GM12891 (cell line): ENCODE measurements around the gene ARMH1.

Experiments used
- DNase-seq: peaks from one replicate; pipeline ENCODE4 v3.0.0; 2011; ENCODE audit warnings: low spot score; ENCODE audit not compliant: insufficient read length
- FAIRE-seq: peaks from 2 replicates; lab custom pipeline; 2011; peaks lifted over from hg19 to GRCh38; lab: Jason Lieb, UNC
- PAX5 ChIP-seq: IDR thresholded peaks from 2 replicates; pipeline ENCODE4 v1.6.1; 2011; ENCODE audit warnings: low read length, moderate library complexity, mild to moderate bottlenecking; ENCODE audit not compliant: insufficient read depth, severe bottlenecking
- POLR2A ChIP-seq: IDR thresholded peaks from 2 replicates; pipeline ENCODE4 v1.6.1; 2011; ENCODE audit warnings: low read depth, low read length, control low read depth
- POLR2AphosphoS5 ChIP-seq: IDR thresholded peaks from 2 replicates; pipeline ENCODE4 v1.6.1; 2011; ENCODE audit warnings: low read depth, low read length, control low read depth
- POU2F2 ChIP-seq: IDR thresholded peaks from 2 replicates; pipeline ENCODE4 v1.6.1; 2011; ENCODE audit warnings: low read depth, mild to moderate bottlenecking, control low read depth, low read length, moderate library complexity
- SPI1 ChIP-seq: IDR thresholded peaks from 2 replicates; pipeline ENCODE4 v1.6.1; 2011; ENCODE audit warnings: low read depth, low read length, control low read depth
- TAF1 ChIP-seq: IDR thresholded peaks from 2 replicates; pipeline ENCODE4 v1.6.1; 2011; ENCODE audit warnings: low read depth, low read length, control low read depth

The ARMH1 gene

GRCh38 chr1:44651069-44651468 lies 23.4 kb upstream of the ARMH1 start:
- DNase-seq: no peak
- no peak for FAIRE-seq
- no peak for TF ChIP-seq POU2F2
- no peak for TF ChIP-seq POLR2A
- TF ChIP-seq SPI1: no peak
- no peak for TF ChIP-seq TAF1
- no peak for TF ChIP-seq PAX5
- TF ChIP-seq POLR2AphosphoS5: no peak

- DNase-seq (peak; percentile 79), FAIRE-seq (peak; percentile 99)
- TF ChIP-seq POLR2AphosphoS5 (no peak; the same call in 1 of the 2 replicates), SPI1 (no peak), POU2F2 (no peak), POLR2A (0 out of 2 replicates have a peak, but pooled peaks have one; percentile 45)
Measured at GRCh38 chr1:44652445-44653106, 21.9 kb upstream of the ARMH1 start.

- TF ChIP-seq SPI1 (no peak), TAF1 (no peak), POU2F2 (no peak), POLR2AphosphoS5 (no peak), POLR2A (no peak), PAX5 (no peak)
- no peak for DNase-seq
- FAIRE-seq: peak; percentile 23
Measured at GRCh38 chr1:44653107-44653964, 21.2 kb upstream of the ARMH1 start.

GRCh38 chr1:44654621-44655187 lies 19.8 kb upstream of the ARMH1 start:
- FAIRE-seq (no peak), DNase-seq (no peak)
- TF ChIP-seq POU2F2: no peak
- no peak for TF ChIP-seq POLR2A
- TF ChIP-seq SPI1: no peak
- no peak for TF ChIP-seq PAX5
- TF ChIP-seq POLR2AphosphoS5: no peak
- TF ChIP-seq TAF1: no peak

- no peak for DNase-seq
- no peak for FAIRE-seq
Measured at GRCh38 chr1:44655609-44656008, 18.9 kb upstream of the ARMH1 start.

GRCh38 chr1:44659566-44659965 lies 14.9 kb upstream of the ARMH1 start:
- no peak for TF ChIP-seq TAF1
- no peak for FAIRE-seq
- no peak for DNase-seq

More at GRCh38 chr1:44655609-44656008, 18.9 kb upstream of the ARMH1 start:
- TF ChIP-seq SPI1: no peak
- TF ChIP-seq PAX5: no peak
- TF ChIP-seq POLR2A: no peak
- TF ChIP-seq POU2F2: no peak
- TF ChIP-seq POLR2AphosphoS5: no peak
- no peak for TF ChIP-seq TAF1

GRCh38 chr1:44660176-44660575 lies 14.3 kb upstream of the ARMH1 start:
- DNase-seq (no peak), FAIRE-seq (no peak)
- TF ChIP-seq PAX5 (no peak), SPI1 (no peak), POU2F2 (no peak), POLR2A (no peak), TAF1 (no peak), POLR2AphosphoS5 (no peak)

- DNase-seq: no peak
- FAIRE-seq: peak; percentile 5
- TF ChIP-seq POU2F2: no peak
- TF ChIP-seq SPI1: no peak
- no peak for TF ChIP-seq POLR2AphosphoS5
- no peak for TF ChIP-seq POLR2A
- TF ChIP-seq PAX5: no peak
- no peak for TF ChIP-seq TAF1
Measured at GRCh38 chr1:44661781-44662682, 12.5 kb upstream of the ARMH1 start.

- DNase-seq (no peak), FAIRE-seq (no peak)
- TF ChIP-seq POU2F2 (no peak), TAF1 (no peak), POLR2A (no peak), POLR2AphosphoS5 (no peak), PAX5 (no peak), SPI1 (no peak)
Measured at GRCh38 chr1:44662683-44663030, 11.9 kb upstream of the ARMH1 start.
